GM12878 (cell line): Measurements from ENCODE around the gene LPCAT2. TPM values are rescaled to one million over a fixed set of nuclear protein-coding genes. Genes with fewer than 3 reads are reported as not detected.

Experiments used
- ATAC-seq: fragments of 200-7000 bp; cut with Tn5 transposase; 3 replicates; pipeline ENCODE4 v1.9.1; 2020; ENCODE audit warnings: mild to moderate bottlenecking, moderate library complexity
- BruUV-seq: library from RNA; stranded (reverse); fragments of 400-500 nt; replicated peaks from 2 replicates; lab custom pipeline; 2021; lab: Mats Ljungman, UMichigan
- CTCF ChIA-PET: fragments of 300-600 bp; sonication (Branson Sonifier 250); formaldehyde crosslinking; extraction: SDS; loops from one replicate; lab custom pipeline; 2021; ENCODE audit warnings: inconsistent platforms; lab: Yijun Ruan, JAX
- POLR2A ChIA-PET: fragments of 350-600 bp; formaldehyde crosslinking; extraction: SDS; loops from one replicate; lab custom pipeline; 2021; ENCODE audit warnings: inconsistent platforms; lab: Charles Lee
- RAD21 ChIA-PET: fragments of 300-600 bp; sonication (Branson Sonifier 250); formaldehyde crosslinking; loops from one replicate; lab custom pipeline; 2023; ENCODE audit warnings: antibody characterized with exemption; ENCODE audit not compliant: unreplicated experiment; lab: Charles Lee
- SMC1A ChIA-PET: fragments of 300-600 bp; sonication (Branson Sonifier 250); formaldehyde crosslinking; loops from one replicate; lab custom pipeline; 2023; ENCODE audit not compliant: unreplicated experiment, uncharacterized antibody; lab: Charles Lee
- DNase-seq: peaks from one replicate; pipeline ENCODE4 v3.0.0-alpha.2; 2011; ENCODE audit warnings: low read depth, low spot score
- FAIRE-seq: peaks from 3 replicates; lab custom pipeline; 2011; peaks lifted over from hg19 to GRCh38; lab: Jason Lieb, UNC
- H2AFZ ChIP-seq: 2 replicates; pipeline ENCODE4 v1.6.0; 2011; ENCODE audit warnings: low read depth, low read length, control low read depth; ENCODE audit not compliant: control insufficient read depth
- H3K27ac ChIP-seq: 2 replicates; pipeline ENCODE4 v1.5.1; 2011; ENCODE audit warnings: control low read depth; ENCODE audit not compliant: control insufficient read depth, insufficient read depth
- H3K27me3 ChIP-seq, 2 experiments: replicated peaks in 1 of 2; 2 replicates each; pipeline versions ENCODE4 v1.6.0 to v1.6.1; 2011; ENCODE audit warnings: low read length in 1 of 2; ENCODE audit not compliant: control insufficient read depth in 2 of 2, insufficient read depth in 2 of 2
- H3K36me3 ChIP-seq, 2 experiments: 2 replicates each; pipeline ENCODE4 v1.5.1; 2011; ENCODE audit warnings: low read length in 1 of 2; ENCODE audit not compliant: control insufficient read depth in 2 of 2, insufficient read depth in 2 of 2
- H3K4me1 ChIP-seq: 2 replicates; pipeline ENCODE4 v1.6.1; 2011; ENCODE audit warnings: mild to moderate bottlenecking, low read length, moderate library complexity, mixed read lengths; ENCODE audit not compliant: control insufficient read depth, insufficient read depth
- H3K4me2 ChIP-seq: 2 replicates; pipeline ENCODE4 v1.6.0; 2011; ENCODE audit warnings: control low read depth; ENCODE audit not compliant: control insufficient read depth, insufficient read depth
- H3K4me3 ChIP-seq: fragments of 200-600 bp; sonication (generic); 2 replicates; pipeline ENCODE4 v1.5.1; 2016
- H3K79me2 ChIP-seq: 2 replicates; pipeline ENCODE4 v1.6.0; 2011; ENCODE audit warnings: low read length; ENCODE audit not compliant: control insufficient read depth, insufficient read depth
- H3K9ac ChIP-seq: 2 replicates; pipeline ENCODE4 v1.8.0; 2011; ENCODE audit warnings: low read length, control low read depth, mixed read lengths; ENCODE audit not compliant: control insufficient read depth, insufficient read depth
- H3K9me3 ChIP-seq: replicated peaks from 3 replicates; pipeline ENCODE4 v1.5.1; 2011; ENCODE audit warnings: mild to moderate bottlenecking, low read length; ENCODE audit not compliant: control insufficient read depth, insufficient read depth
- H4K20me1 ChIP-seq: 2 replicates; pipeline ENCODE4 v1.6.0; 2011; ENCODE audit not compliant: control insufficient read depth, insufficient read depth
- ASH2L ChIP-seq: fragments of 300-600, 200-600 bp; sonication (generic); IDR thresholded peaks from 2 replicates; pipeline ENCODE4 v1.6.1; 2017; ENCODE audit warnings: low read depth, mild to moderate bottlenecking, borderline replicate concordance
- ETV6 ChIP-seq, 2 experiments: fragments of 450-650 bp in 1 of 2; IDR thresholded peaks in 1 of 2; conservative IDR thresholded peaks in 1 of 2; 2 replicates each; pipeline ENCODE4 v1.6.1; 2014; ENCODE audit warnings: antibody characterized with exemption in 1 of 2, borderline replicate concordance in 1 of 2, low read depth in 1 of 2, mild to moderate bottlenecking in 1 of 2, moderate library complexity in 1 of 2
- FOS ChIP-seq: IDR thresholded peaks from 3 replicates; pipeline ENCODE4 v1.6.1; 2011; ENCODE audit warnings: borderline replicate concordance; ENCODE audit not compliant: insufficient read length; ENCODE audit errors: extremely low read depth
- JUND ChIP-seq: IDR thresholded peaks from 2 replicates; pipeline ENCODE4 v1.6.1; 2012; ENCODE audit warnings: low read depth, mild to moderate bottlenecking, low read length, improper control_type of control experiment, moderate library complexity
- NFXL1 ChIP-seq: fragments of 450-650 bp; IDR thresholded peaks from 2 replicates; pipeline ENCODE4 v1.6.1; 2017; ENCODE audit warnings: antibody characterized with exemption, mild to moderate bottlenecking, borderline replicate concordance
- NR2F1 ChIP-seq: fragments of 450-650 bp; conservative IDR thresholded peaks from 2 replicates; pipeline ENCODE4 v1.6.1; 2017; ENCODE audit warnings: mild to moderate bottlenecking
- TBL1XR1 ChIP-seq: IDR thresholded peaks from 2 replicates; pipeline ENCODE4 v1.6.1; 2012; ENCODE audit warnings: low read depth, low read length, improper control_type of control experiment
- ZNF217 ChIP-seq: fragments of 450-650 bp; IDR thresholded peaks from 2 replicates; pipeline ENCODE4 v1.6.1; 2017; ENCODE audit warnings: antibody characterized with exemption, mild to moderate bottlenecking
- WGBS: methylation state at CpG from one replicate; pipeline ENCODE4 v1.1.6; 2016; ENCODE audit warnings: low lambda C conversion rate; ENCODE audit not compliant: insufficient replicate concordance, insufficient coverage; ENCODE audit errors: missing lambda C conversion rate; 5-methylcytosine and 5-hydroxymethylcytosine counted together
- in situ Hi-C: fragments of 300-500 bp; cut with MboI; formaldehyde crosslinking; loops from 9 replicates; pipeline ENCODE4 v1.14.3; 2018; ENCODE audit warnings: mixed read lengths
- intact Hi-C: fragments of 100-400 bp; cut with micrococcal nuclease; formaldehyde crosslinking; loops from one replicate; pipeline ENCODE4 v1.14.2; 2022; ENCODE audit not compliant: unreplicated experiment
- polyA plus RNA-seq, 11 experiments: library from polyadenylated mRNA; depleted of rRNA in 4 of 11; unstranded in 6 of 11; stranded (reverse) in 5 of 11; fragments of >200 nt; fragmentation: Nextera tagmentation in 4 of 11; fragmentation: Illumina TruSeq in 1 of 11; extraction: Ambion mirVana in 4 of 11; extraction: Trizol in 1 of 11; gene quantifications; 1 replicate in 1 of 11; 2 replicates in 10 of 11; pipeline versions ENCODE4 v1.2.1 to v1.2.3, GENCODE V29; 2011 to 2016; ENCODE audit warnings: inconsistent platforms in 2 of 11, missing spikeins in 2 of 11, low read depth in 1 of 11
- total RNA-seq, 4 experiments: library from RNA; depleted of rRNA in 3 of 4; stranded (reverse); fragments of >200 nt in 3 of 4; fragmentation: Illumina TruSeq in 1 of 4; extraction: Trizol in 1 of 4; gene quantifications; 2 replicates each; pipeline versions ENCODE4 v1.2.1 to v1.2.3, GENCODE V29; 2013 to 2021
- TF ChIP-seq, protein P1 (sequence below): fragments of 450-650 bp; IDR thresholded peaks from 2 replicates; pipeline ENCODE4 v1.6.1; 2014; ENCODE audit warnings: mild to moderate bottlenecking
- TF ChIP-seq, protein P2 (sequence below): IDR thresholded peaks from 2 replicates; pipeline ENCODE4 v1.6.1; 2011; ENCODE audit warnings: mild to moderate bottlenecking, low read depth, low read length, moderate library complexity; ENCODE audit not compliant: insufficient replicate concordance

LPCAT2 gene
- total and polyA plus RNA-seq, 10 of the 15 experiments (the other 5 are each of a cell fraction or from before 2014, with no cell fraction given) = 0.01 TPM; not detected in 9

DNA sequence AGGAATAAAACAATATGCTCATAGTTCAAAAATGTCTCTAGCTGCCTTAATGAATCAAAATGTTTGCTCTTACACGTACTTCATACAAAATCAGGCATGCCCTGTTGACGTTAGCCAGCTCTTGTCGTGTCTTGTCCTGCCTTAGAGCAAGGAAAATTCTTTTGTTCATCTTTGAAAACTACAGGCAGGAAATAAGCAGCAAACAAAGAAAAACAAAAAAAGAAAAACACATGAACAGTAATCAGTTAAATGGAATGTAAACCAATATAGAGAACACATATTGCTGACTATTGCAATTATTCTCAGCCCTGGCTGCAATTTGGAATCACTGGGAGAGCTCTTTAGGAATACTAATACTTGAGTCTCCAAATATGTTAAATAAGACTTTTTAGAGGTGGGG, 59.3 kb downstream of the LPCAT2 start:
- Histone ChIP-seq H3K27me3 (no peaks in the 10 kb centered on the region), H3K27ac (no peak overlapping the region), H3K4me1 (no peaks in the 10 kb centered on the region), H3K36me3 (no peaks in the 10 kb centered on the region), H4K20me1 (no peaks in the 10 kb centered on the region), H3K4me2 (no peak overlapping the region), H3K9me3 (no peaks in the 10 kb centered on the region), H3K4me3 (no peak overlapping the region), H3K79me2 (no peaks in the 10 kb centered on the region), H3K9ac (no peak overlapping the region), H2AFZ (no peak overlapping the region)
- 29% methylated on average over 3 of the region's 3 CpGs for WGBS
- DNase-seq (no peak), ATAC-seq (no peak), FAIRE-seq (no peak)
- ChIA-PET CTCF (interaction anchor here (1.2 kb wide), 1 partner anchor 10 kb away, joined by 3 read pairs; no protein-coding TSS in a partner anchor), RAD21 (no interaction called here), SMC1A (no interaction called here), POLR2A (no interaction called here)
- TF ChIP-seq ASH2L = no peak
- TF ChIP-seq FOS = no peak
- intact Hi-C loops = no loop called here
- in situ Hi-C loops = no loop called here
- no TSS peak for BruUV-seq

DNA sequence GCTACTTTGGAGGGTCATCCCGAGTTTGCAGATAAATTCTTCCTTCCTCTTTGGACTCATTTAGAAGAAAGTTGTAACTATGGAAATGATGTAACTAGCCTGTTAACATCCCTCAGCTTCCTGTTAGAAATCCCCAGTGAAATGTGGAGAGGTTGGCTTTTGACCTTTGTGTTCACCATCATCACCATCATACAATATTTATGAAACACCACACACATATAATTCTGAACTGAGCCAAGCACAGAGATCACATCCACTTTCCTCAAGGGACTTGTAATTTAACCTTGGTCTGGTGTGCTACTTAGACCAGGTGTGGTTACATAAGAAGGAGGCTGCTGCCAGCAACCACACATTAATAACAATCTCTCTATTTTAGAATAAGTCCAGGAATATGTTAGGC, 60.2 kb downstream of the LPCAT2 start:
- intact Hi-C loops = no loop called here
- no peaks in the 10 kb centered on the region for H3K36me3 ChIP-seq
- no peaks in the 10 kb centered on the region for H4K20me1 ChIP-seq
- H3K4me1 ChIP-seq = no peaks in the 10 kb centered on the region
- FAIRE-seq = no peak
- no peaks in the 10 kb centered on the region for H3K27me3 ChIP-seq
- no peak overlapping the region for H2AFZ ChIP-seq
- H3K9ac ChIP-seq = no peak overlapping the region
- no peak overlapping the region for H3K4me2 ChIP-seq
- no peaks in the 10 kb centered on the region for H3K79me2 ChIP-seq
- H3K27ac ChIP-seq = no peak overlapping the region
- ChIA-PET CTCF (no interaction called here), POLR2A (no interaction called here), SMC1A (no interaction called here), RAD21 (no interaction called here)
- H3K4me3 ChIP-seq = no peak overlapping the region
- H3K9me3 ChIP-seq = no peaks in the 10 kb centered on the region
- TF ChIP-seq, protein P1, sequence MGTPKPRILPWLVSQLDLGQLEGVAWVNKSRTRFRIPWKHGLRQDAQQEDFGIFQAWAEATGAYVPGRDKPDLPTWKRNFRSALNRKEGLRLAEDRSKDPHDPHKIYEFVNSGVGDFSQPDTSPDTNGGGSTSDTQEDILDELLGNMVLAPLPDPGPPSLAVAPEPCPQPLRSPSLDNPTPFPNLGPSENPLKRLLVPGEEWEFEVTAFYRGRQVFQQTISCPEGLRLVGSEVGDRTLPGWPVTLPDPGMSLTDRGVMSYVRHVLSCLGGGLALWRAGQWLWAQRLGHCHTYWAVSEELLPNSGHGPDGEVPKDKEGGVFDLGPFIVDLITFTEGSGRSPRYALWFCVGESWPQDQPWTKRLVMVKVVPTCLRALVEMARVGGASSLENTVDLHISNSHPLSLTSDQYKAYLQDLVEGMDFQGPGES = no peak
- TF ChIP-seq, protein P2, sequence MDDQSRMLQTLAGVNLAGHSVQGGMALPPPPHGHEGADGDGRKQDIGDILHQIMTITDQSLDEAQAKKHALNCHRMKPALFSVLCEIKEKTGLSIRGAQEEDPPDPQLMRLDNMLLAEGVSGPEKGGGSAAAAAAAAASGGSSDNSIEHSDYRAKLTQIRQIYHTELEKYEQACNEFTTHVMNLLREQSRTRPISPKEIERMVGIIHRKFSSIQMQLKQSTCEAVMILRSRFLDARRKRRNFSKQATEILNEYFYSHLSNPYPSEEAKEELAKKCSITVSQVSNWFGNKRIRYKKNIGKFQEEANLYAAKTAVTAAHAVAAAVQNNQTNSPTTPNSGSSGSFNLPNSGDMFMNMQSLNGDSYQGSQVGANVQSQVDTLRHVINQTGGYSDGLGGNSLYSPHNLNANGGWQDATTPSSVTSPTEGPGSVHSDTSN = no peak
- TF ChIP-seq JUND = no peak
- no peak for TF ChIP-seq ZNF217
- TF ChIP-seq NR2F1 = no peak
- no peak for TF ChIP-seq TBL1XR1
- no peak for TF ChIP-seq NFXL1
- TF ChIP-seq ETV6 (conservative IDR thresholded peaks at IDR 0.05 in 1 of 2, IDR thresholded peaks at IDR 0.05 in 1 of 2; ENCODE audit: borderline replicate concordance in 1 of 2, low read depth in 1 of 2) = no peak
- ATAC-seq = no peak
- 0% methylated on average over 1 of the region's 1 CpG for WGBS
- no TSS peak for BruUV-seq
- in situ Hi-C loops = no loop called here
- no peak for DNase-seq
